ENCODE measurements around the gene UBL7. TPM values are rescaled to one million over a fixed set of nuclear protein-coding genes. Genes with fewer than 3 reads are reported as not detected.

UBL7 gene
- total RNA-seq, 4 donors from 2014 or later: 32.2 to 74.2 (median 62.8) TPM

- Histone ChIP-seq H3K27ac (no peak overlapping the region), H3K9me3 (no peaks in the 10 kb centered on the region), H3K4me1 (no peaks in the 10 kb centered on the region), H3K4me3 (no peak overlapping the region), H3K27me3 (no peaks in the 10 kb centered on the region), H3K36me3 (peaks cover 29% of the 10 kb centered on the region)
- WGBS: 94% methylated on average over 12 of the region's 12 CpGs
- DNase-seq (ENCODE audit: low spot score in 2 of 2): no peak
- no peak for TF ChIP-seq CTCF (IDR thresholded peaks at IDR 0.05)
- TF ChIP-seq POLR2A (IDR thresholded peaks at IDR 0.05): no peak
- no peak for TF ChIP-seq EP300 (IDR thresholded peaks at IDR 0.05)
- no peak for TF ChIP-seq POLR2AphosphoS5 (IDR thresholded peaks at IDR 0.05)
These were observed 9.9 kb upstream of the UBL7 start for GRCh38 chr15:74470631-74471395.

GRCh38 chr15:74468341-74469032, 7.5 kb upstream of the UBL7 start:
- Histone ChIP-seq H3K27me3 (no peaks in the 10 kb centered on the region), H3K9me3 (no peaks in the 10 kb centered on the region), H3K4me3 (no peak overlapping the region), H3K27ac (no peak overlapping the region), H3K36me3 (peaks cover 22% of the 10 kb centered on the region), H3K4me1 (no peaks in the 10 kb centered on the region)
- TF ChIP-seq POLR2AphosphoS5 (IDR thresholded peaks at IDR 0.05): no peak
- no peak for DNase-seq (ENCODE audit: low spot score in 2 of 2)
- 94% methylated on average over 6 of the region's 6 CpGs for WGBS

- H3K4me3 ChIP-seq: no peak overlapping the region
- DNase-seq (ENCODE audit: low spot score in 2 of 2): no peak
- H3K27me3 ChIP-seq: no peaks in the 10 kb centered on the region
- peaks cover 11% of the 10 kb centered on the region for H3K4me1 ChIP-seq
- H3K9me3 ChIP-seq: no peaks in the 10 kb centered on the region
- WGBS: 96% methylated on average over 1 of the region's 1 CpG
- H3K27ac ChIP-seq: no peak overlapping the region
- peaks cover 11% of the 10 kb centered on the region for H3K36me3 ChIP-seq
- TF ChIP-seq POLR2AphosphoS5 (IDR thresholded peaks at IDR 0.05): no peak
- TF ChIP-seq POLR2A (IDR thresholded peaks at IDR 0.05): no peak
- TF ChIP-seq EP300 (IDR thresholded peaks at IDR 0.05): no peak
- no peak for TF ChIP-seq CTCF (IDR thresholded peaks at IDR 0.05)
These were observed 5.6 kb upstream of the UBL7 start for GRCh38 chr15:74466570-74466969.

- TF ChIP-seq EP300 (IDR thresholded peaks at IDR 0.05) (no peak), POLR2AphosphoS5 (IDR thresholded peaks at IDR 0.05) (no peak), POLR2A (IDR thresholded peaks at IDR 0.05) (no peak), CTCF (IDR thresholded peaks at IDR 0.05) (no peak)
- Histone ChIP-seq H3K4me1 (peaks cover 19% of the 10 kb centered on the region), H3K4me3 (no peak overlapping the region), H3K9me3 (no peaks in the 10 kb centered on the region), H3K36me3 (peaks cover 9% of the 10 kb centered on the region), H3K27ac (no peak overlapping the region), H3K27me3 (no peaks in the 10 kb centered on the region)
- 91% methylated on average over 2 of the region's 2 CpGs for WGBS
- peak in 1 of 2 donors; percentile 8 for DNase-seq (ENCODE audit: low spot score in 2 of 2)
These were observed 3.9 kb upstream of the UBL7 start for GRCh38 chr15:74464897-74465296.

- H3K9me3 ChIP-seq: no peaks in the 10 kb centered on the region
- no peak for TF ChIP-seq POLR2A (IDR thresholded peaks at IDR 0.05)
- TF ChIP-seq CTCF (IDR thresholded peaks at IDR 0.05): no peak
- TF ChIP-seq POLR2AphosphoS5 (IDR thresholded peaks at IDR 0.05): no peak
- H3K4me3 ChIP-seq: no peak overlapping the region
- peaks cover 5% of the 10 kb centered on the region for H3K36me3 ChIP-seq
- 63% methylated on average over 2 of the region's 2 CpGs for WGBS
- no peaks in the 10 kb centered on the region for H3K27me3 ChIP-seq
- no peak for DNase-seq (ENCODE audit: low spot score in 2 of 2)
- H3K27ac ChIP-seq: no peak overlapping the region
- H3K4me1 ChIP-seq: peaks cover 20% of the 10 kb centered on the region
These were observed 3.3 kb upstream of the UBL7 start for GRCh38 chr15:74464216-74464615.
